ENCODE data around the gene TUFT1. TPM values are rescaled to one million over a fixed set of nuclear protein-coding genes. Genes with fewer than 3 reads are reported as not detected.

TUFT1 gene, protein sequence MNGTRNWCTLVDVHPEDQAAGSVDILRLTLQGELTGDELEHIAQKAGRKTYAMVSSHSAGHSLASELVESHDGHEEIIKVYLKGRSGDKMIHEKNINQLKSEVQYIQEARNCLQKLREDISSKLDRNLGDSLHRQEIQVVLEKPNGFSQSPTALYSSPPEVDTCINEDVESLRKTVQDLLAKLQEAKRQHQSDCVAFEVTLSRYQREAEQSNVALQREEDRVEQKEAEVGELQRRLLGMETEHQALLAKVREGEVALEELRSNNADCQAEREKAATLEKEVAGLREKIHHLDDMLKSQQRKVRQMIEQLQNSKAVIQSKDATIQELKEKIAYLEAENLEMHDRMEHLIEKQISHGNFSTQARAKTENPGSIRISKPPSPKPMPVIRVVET
- total RNA-seq, result 1 to 10 TPM; 1.7 to 2.5 TPM

DNA sequence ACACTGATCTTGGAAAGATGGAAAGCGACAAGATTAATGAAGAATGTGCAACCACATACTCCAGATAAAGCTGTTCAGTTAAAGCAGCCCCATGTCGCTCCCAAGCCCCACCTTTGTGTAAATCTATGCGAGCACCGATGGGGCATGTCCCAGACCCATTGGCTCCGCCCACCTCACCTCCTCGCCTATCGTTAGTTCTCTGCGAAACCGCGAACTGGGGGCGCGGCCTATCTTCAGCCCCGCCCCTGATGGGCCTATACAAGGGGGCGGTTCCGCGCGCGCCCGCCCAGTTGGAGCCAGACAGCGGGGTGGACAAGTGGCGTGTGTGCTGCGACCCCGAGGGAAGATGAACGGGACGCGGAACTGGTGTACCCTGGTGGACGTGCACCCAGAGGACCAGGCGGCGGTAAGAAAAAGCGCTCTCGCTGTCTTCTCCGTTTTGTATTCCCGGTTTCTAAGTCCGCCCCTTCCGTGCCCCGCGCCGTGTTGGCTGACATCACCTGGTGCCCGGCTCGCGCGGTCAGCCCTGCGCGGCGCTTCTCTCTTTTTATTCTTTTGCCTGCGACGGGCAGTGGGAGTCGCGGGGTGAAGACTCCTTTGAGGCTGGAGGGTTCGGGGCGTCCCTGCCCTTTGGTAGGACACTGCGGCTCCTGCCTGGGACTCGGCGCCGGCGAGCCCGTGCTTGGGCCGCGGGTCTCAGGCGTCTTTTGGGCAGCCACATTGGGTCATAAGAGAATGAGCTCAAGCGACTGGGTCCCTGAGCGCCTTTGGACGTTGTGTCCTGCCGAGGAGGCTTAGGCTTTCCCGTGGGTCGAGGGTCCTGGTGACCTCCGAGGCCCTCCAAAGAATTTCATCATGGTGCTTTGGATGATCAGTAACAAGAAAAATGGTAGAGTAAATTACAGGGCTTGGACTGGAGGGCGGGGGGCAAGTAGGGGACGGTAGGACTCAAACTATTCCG lies at the start of gene TUFT1:
TUFT1 (plus strand) TSS at position 289 of the 961 bp plus-strand sequence; CDS start at position 347, 58 bp downstream.
- CTCF ChIA-PET, result interaction anchor here (1.0 to 3.3 kb wide), 7 partner anchors 20 to 194 kb away, joined by 3 to 7 read pairs (median 5); partner anchors contain the start of gene CGN
- Mint-ChIP-seq H3K27ac (peak within 1 kb of the TSS; percentile 60), H3K9me3 (ENCODE audit: low read depth) (no peaks in the 10 kb centered on the region), H3K4me1 (peaks cover 19% of the 10 kb centered on the region), H3K27me3 (peaks cover 10% of the 10 kb centered on the region), H3K4me3 (peak within 1 kb of the TSS; percentile 82), H3K36me3 (no peaks in the 10 kb centered on the region)
- ATAC-seq, result peak; percentile 98
- peak; percentile 96 for DNase-seq

DNA sequence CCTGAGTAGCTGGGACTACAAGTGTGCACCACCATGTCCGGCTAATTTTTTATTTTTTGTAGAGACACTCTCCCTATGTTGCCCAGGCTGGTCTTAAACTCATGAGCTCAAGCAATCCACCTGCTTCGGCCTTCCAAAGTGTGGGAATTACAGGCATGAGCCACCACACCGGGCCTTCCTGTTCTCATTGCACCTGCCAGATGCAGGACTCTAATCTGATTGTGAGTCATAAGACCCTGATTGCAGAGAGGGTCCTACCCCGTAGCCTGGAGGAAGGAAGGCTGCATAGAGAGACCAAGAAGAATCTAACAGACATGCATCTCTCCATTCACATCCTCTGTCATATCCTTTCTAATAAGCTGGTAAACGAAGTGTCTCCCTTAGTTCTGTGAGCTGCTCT lies 48.5 kb upstream of the TUFT1 start:
- Mint-ChIP-seq H3K4me1 (peaks cover 5% of the 10 kb centered on the region), H3K27ac (no peak overlapping the region), H3K4me3 (no peak overlapping the region), H3K36me3 (no peaks in the 10 kb centered on the region), H3K9me3 (ENCODE audit: low read depth) (no peaks in the 10 kb centered on the region), H3K27me3 (no peaks in the 10 kb centered on the region)
- DNase-seq (no peak), ATAC-seq (no peak)
- CTCF ChIA-PET, result interaction anchor here (0.8 kb wide), 1 partner anchor 16 kb away, joined by 5 read pairs; no protein-coding TSS in a partner anchor

DNA sequence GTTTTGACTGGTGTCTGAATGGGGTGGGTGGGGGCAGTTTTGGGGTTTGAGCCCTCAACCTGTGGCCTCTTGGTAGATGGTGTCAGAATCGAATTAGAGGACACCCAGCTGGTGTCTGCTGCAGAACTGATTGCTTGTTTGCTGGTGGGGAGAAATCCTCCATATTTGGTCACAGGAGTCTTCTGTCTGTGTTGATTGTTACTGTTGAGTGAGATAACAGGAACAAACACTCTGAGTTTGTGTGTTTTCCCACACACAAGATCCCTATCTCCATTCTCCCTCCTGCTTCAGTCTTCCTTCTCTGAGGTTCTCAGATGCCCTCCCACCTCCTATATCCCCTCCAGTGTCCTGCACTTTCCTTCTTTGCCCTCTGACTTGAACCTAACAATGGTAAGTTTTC lies 48.0 kb upstream of the TUFT1 start:
- no peak overlapping the region for H3K4me3 Mint-ChIP-seq
- H3K9me3 Mint-ChIP-seq (ENCODE audit: low read depth), result no peaks in the 10 kb centered on the region
- H3K36me3 Mint-ChIP-seq, result no peaks in the 10 kb centered on the region
- H3K4me1 Mint-ChIP-seq, result peaks cover 5% of the 10 kb centered on the region
- CTCF ChIA-PET, result no interaction called here
- DNase-seq, result no peak
- H3K27me3 Mint-ChIP-seq, result no peaks in the 10 kb centered on the region
- no peak overlapping the region for H3K27ac Mint-ChIP-seq
- ATAC-seq, result no peak

DNA sequence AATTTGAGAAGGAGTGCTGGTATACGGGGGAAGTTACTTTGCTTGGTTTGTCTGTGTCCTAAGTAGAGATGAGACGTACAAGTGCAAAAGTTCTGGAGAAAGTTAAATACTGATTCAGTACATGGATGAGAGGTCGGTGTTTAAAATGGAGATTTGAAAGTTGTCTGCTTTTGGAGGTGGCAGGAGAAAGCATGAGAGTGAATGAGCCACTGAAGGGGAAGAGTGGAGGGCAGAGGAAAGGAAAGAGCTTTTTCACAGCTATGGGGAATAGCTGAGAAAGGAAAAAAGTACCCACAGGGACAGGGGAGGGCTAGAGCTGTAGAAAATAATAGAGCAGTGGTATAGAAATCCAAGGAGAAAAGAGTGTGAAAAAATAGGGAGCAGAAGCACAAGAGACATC lies 47.1 kb upstream of the TUFT1 start:
- CTCF ChIA-PET, result interaction anchor here (1.0 kb wide), 1 partner anchor 8 kb away, joined by 3 read pairs; no protein-coding TSS in a partner anchor
- no peaks in the 10 kb centered on the region for H3K9me3 Mint-ChIP-seq (ENCODE audit: low read depth)
- H3K36me3 Mint-ChIP-seq, result no peaks in the 10 kb centered on the region
- peaks cover 5% of the 10 kb centered on the region for H3K4me1 Mint-ChIP-seq
- DNase-seq, result no peak
- H3K27me3 Mint-ChIP-seq, result no peaks in the 10 kb centered on the region
- no peak overlapping the region for H3K4me3 Mint-ChIP-seq
- H3K27ac Mint-ChIP-seq, result no peak overlapping the region
- no peak for ATAC-seq

DNA sequence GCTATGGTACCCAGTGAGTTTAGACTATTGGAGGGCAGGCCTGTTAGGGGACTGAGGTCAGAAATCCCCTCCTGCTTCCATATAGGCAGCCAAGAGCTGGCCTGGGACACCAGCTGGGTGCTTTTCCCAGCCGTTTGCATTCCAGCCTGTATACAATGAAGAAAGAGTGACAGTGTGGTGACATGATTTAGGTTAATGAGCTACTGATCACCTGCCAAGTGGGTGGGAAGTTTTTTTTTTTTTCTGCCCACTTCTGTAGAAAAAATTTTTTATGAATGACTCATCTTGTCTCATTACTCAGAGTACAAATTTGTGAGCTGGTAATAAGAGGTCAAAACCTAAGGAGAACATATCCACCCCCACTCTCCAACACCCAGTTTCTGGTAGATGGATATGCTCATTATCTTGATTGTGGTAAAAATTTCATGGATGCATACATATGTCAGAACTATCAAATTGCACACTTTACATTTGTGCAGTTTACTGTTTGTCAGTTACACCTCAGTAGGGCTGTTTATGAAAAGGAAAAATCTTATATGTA lies 45.3 kb upstream of the TUFT1 start:
- no peaks in the 10 kb centered on the region for H3K9me3 Mint-ChIP-seq (ENCODE audit: low read depth)
- DNase-seq (no peak), ATAC-seq (peak; percentile 39)
- no peak overlapping the region for H3K4me3 Mint-ChIP-seq
- H3K4me1 Mint-ChIP-seq, result peaks cover 5% of the 10 kb centered on the region
- no peaks in the 10 kb centered on the region for H3K36me3 Mint-ChIP-seq
- H3K27me3 Mint-ChIP-seq, result peaks cover 3% of the 10 kb centered on the region
- no peak overlapping the region for H3K27ac Mint-ChIP-seq
- CTCF ChIA-PET, result interaction anchor here (0.8 to 1.2 kb wide), 3 partner anchors 40 to 81 kb away, joined by 3 read pairs; no protein-coding TSS in a partner anchor

DNA sequence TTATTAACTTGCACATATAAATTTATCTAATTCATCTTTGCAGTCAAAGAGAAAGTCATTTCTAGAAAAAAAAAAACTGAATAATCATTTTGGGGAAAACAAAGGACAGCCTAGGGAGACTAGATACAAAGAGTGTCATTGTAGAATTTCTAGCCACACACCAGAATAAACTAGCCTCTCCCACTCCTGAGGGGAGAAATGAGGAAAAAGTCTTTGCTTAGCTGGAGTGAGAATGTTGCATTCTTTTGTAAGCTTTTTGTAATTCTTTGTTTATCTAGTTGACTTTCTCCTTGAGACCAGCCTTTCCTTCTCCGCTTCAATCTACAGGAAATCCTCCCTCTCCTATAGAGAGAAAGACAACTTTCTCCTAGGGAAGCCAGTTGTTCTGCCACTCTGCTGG lies 44.8 kb upstream of the TUFT1 start:
- CTCF ChIA-PET, result interaction anchor here (0.8 to 1.2 kb wide), 2 partner anchors 40 to 58 kb away, joined by 3 read pairs; no protein-coding TSS in a partner anchor
- peaks cover 3% of the 10 kb centered on the region for H3K27me3 Mint-ChIP-seq
- H3K4me1 Mint-ChIP-seq, result peaks cover 5% of the 10 kb centered on the region
- DNase-seq (no peak), ATAC-seq (no peak)
- H3K4me3 Mint-ChIP-seq, result no peak overlapping the region
- no peaks in the 10 kb centered on the region for H3K36me3 Mint-ChIP-seq
- no peak overlapping the region for H3K27ac Mint-ChIP-seq
- no peaks in the 10 kb centered on the region for H3K9me3 Mint-ChIP-seq (ENCODE audit: low read depth)

DNA sequence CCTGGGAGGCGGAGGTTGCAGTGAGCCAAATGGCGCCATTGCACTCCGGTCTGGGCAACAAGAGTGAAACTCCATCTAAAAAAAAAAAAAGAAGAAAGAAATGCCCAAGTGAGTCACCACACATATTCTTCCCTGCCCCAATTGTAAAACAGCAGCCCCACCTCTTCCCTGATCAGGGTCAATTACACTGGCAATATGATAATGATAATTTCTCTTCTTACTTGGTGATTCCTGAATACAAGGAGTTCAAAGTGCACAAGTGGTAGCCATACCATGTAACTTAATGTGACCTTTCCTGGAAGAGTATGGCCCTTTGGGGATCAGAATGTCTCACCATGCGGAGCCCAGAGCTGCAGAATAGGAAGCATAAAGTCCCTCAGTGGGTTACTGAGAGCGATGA lies 40.7 kb upstream of the TUFT1 start:
- H3K9me3 Mint-ChIP-seq (ENCODE audit: low read depth), result no peaks in the 10 kb centered on the region
- H3K27ac Mint-ChIP-seq, result no peak overlapping the region
- peaks cover 3% of the 10 kb centered on the region for H3K27me3 Mint-ChIP-seq
- peaks cover 12% of the 10 kb centered on the region for H3K4me1 Mint-ChIP-seq
- H3K4me3 Mint-ChIP-seq, result no peak overlapping the region
- CTCF ChIA-PET, result no interaction called here
- DNase-seq, result no peak
- no peaks in the 10 kb centered on the region for H3K36me3 Mint-ChIP-seq
- ATAC-seq, result no peak

DNA sequence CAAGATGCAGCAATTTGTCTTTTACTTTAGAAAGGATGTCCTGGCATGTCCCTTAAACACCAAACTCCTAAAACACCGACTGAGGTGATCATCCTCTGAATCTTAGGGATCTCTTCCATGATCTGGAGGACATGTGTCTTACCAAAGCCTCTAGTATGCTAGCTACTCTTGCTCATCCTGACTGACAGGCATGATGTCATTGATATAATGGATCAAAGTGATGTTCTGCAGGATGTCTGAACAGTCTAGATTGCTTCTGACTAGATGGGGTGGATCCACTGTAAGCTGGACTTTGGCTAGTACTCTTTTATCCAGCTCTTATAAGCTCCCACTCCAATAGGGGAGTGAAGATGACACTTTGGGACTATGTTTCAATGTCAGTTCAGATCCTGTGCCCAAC lies 40.2 kb upstream of the TUFT1 start:
- Mint-ChIP-seq H3K27me3 (peaks cover 3% of the 10 kb centered on the region), H3K27ac (no peak overlapping the region), H3K9me3 (ENCODE audit: low read depth) (no peaks in the 10 kb centered on the region), H3K4me1 (peaks cover 8% of the 10 kb centered on the region), H3K4me3 (no peak overlapping the region), H3K36me3 (no peaks in the 10 kb centered on the region)
- CTCF ChIA-PET, result no interaction called here
- DNase-seq (no peak), ATAC-seq (no peak)

DNA sequence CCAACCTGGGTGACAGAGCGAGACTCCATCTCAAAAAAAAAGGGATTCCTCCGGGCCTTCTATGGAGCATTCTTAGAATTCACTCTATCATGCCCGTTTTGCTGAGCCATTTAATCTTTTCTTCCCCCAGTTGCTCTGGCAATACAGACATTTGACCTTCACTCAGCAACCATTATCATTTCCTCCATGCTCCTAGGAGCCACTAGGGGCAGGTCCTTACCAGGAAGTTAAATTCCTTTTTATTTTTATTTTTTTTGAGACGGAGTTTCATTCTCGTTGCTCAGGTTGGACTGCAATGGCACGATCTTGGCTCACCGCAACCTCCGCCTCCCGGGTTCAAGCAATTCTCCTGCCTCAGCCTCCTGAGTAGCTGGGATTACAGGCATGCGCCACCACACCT lies 38.6 kb upstream of the TUFT1 start:
- ATAC-seq (no peak), DNase-seq (no peak)
- Mint-ChIP-seq H3K27ac (no peak overlapping the region), H3K4me3 (no peak overlapping the region), H3K4me1 (peaks cover 9% of the 10 kb centered on the region), H3K36me3 (no peaks in the 10 kb centered on the region), H3K27me3 (peaks cover 6% of the 10 kb centered on the region), H3K9me3 (ENCODE audit: low read depth) (no peaks in the 10 kb centered on the region)
- CTCF ChIA-PET, result no interaction called here

DNA sequence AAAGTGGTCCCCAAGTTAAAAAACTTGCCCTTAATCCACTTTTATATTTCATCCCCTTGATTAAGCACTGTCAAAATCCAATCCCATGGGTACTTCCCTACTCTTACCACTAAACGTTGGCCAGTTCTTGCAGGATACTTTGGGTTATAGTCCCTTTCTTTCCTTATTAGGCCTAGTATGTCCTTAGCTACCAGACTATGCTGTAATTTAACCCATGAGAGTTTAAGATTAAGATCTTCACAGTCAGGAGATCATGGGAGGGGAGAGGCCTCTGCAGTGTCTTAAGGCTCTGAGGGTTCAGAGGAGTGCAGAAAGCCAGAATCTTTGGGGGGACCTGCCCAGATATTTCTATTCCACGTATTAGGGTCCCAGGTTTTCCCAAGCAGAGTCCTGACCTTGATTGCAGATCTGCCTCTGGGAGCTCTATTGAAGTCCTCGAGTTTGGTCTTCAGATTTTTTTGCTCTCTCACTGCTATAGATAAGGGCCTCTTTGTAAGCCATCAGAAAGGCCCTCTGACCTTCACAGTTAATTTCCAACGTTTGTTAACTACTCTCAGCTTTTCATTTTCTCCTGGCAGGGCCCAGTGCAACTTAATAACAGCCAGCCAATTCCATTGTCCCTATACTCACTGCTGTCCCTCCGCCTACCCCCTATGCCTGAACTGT lies 37.9 kb upstream of the TUFT1 start:
- DNase-seq (no peak), ATAC-seq (no peak)
- no peak overlapping the region for H3K27ac Mint-ChIP-seq
- no peaks in the 10 kb centered on the region for H3K36me3 Mint-ChIP-seq
- CTCF ChIA-PET, result no interaction called here
- H3K27me3 Mint-ChIP-seq, result peaks cover 6% of the 10 kb centered on the region
- no peak overlapping the region for H3K4me3 Mint-ChIP-seq
- H3K9me3 Mint-ChIP-seq (ENCODE audit: low read depth), result no peaks in the 10 kb centered on the region
- H3K4me1 Mint-ChIP-seq, result peaks cover 9% of the 10 kb centered on the region

DNA sequence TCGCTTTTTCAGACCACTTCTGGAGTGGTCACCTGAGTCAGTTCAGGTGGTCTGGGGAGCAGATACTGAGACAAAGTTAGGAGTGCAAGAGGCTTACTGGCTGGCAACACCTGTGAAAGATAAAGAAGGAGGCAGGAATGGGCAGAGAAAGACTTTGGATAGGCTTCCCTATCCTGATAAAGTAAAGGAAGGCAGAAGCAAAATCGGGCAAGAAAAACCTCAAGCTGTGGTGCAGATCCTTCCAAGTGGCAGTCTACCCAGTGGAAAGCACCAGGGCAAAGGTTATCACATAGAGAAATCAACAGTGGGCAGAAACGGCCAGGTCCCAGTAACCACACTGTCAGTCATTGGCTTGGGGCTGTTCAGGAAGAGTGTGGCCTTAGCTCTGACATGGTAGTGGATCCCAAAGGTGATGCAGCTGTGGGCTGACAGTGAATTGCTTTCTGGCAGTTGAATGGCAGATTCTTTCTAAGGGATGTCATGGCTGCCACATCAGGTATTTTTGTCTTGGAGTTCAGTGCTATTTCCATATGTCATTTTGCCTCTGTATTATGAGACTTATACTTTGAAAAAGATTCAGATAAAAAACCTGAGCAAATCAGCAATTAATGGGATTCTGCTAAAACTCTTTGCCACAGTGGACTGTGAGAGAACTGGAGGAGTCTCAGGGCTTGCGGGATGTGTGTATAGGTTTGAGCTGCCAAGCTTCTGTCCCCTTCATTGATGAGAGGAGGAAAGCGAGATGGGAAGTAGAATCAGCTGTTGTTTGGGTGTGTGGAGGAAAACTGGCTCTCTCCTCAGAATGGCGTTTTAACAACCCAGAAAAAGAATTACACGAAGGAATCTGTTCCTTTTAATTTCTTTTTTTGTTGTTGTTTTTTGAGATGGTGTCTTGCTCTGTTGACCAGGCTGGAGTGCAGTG lies 37.0 kb upstream of the TUFT1 start:
- Mint-ChIP-seq H3K27me3 (peaks cover 6% of the 10 kb centered on the region), H3K9me3 (ENCODE audit: low read depth) (no peaks in the 10 kb centered on the region), H3K36me3 (no peaks in the 10 kb centered on the region), H3K4me3 (no peak overlapping the region), H3K4me1 (peaks cover 9% of the 10 kb centered on the region), H3K27ac (no peak overlapping the region)
- DNase-seq (no peak), ATAC-seq (no peak)
- CTCF ChIA-PET, result no interaction called here

DNA sequence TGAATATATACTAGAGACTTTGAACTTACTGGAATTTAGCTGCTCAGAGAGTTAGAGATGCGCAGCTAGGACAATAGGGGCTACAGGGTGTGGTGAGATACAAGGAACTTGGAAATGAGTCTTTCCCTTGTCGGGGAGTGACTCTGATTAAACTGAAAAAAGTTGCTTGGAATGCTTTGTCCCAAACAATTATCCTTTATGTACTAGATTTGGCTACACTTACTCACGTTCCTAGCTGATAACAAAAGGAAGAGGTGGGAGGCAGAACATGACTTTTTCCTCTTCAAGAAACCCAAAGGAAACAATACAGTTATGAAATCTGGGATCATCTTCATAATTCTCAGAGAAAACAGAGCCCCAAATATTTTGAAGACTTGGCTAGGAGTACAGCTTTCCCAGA lies 35.9 kb upstream of the TUFT1 start:
- Mint-ChIP-seq H3K4me1 (peaks cover 9% of the 10 kb centered on the region), H3K27me3 (peaks cover 3% of the 10 kb centered on the region), H3K4me3 (no peak overlapping the region), H3K36me3 (no peaks in the 10 kb centered on the region), H3K9me3 (ENCODE audit: low read depth) (no peaks in the 10 kb centered on the region), H3K27ac (no peak overlapping the region)
- CTCF ChIA-PET, result interaction anchor here (0.8 kb wide), 2 partner anchors 27 to 90 kb away, joined by 3 to 5 read pairs; no protein-coding TSS in a partner anchor
- no peak for ATAC-seq
- DNase-seq, result no peak
